Panc1 (cell line): ENCODE measurements around the gene NCKAP1. TPM values are rescaled to one million over a fixed set of nuclear protein-coding genes. Genes with fewer than 3 reads are reported as not detected.

Experiments used
- ATAC-seq: fragments of 200-7000 bp; cut with Tn5 transposase; 2 replicates; pipeline ENCODE4 v1.9.1; 2020; ENCODE audit warnings: mild to moderate bottlenecking, moderate library complexity
- BruUV-seq: library from RNA; stranded (reverse); fragments of 400-500 nt; replicated peaks from 2 replicates; lab custom pipeline; 2021; lab: Mats Ljungman, UMichigan
- CTCF ChIA-PET: fragments of 300-600 bp; sonication (Branson Sonifier 250); formaldehyde crosslinking; loops from one replicate; lab custom pipeline; 2022; ENCODE audit warnings: antibody characterized with exemption; lab: Charles Lee
- POLR2A ChIA-PET: fragments of 300-600 bp; sonication (Branson Sonifier 250); formaldehyde crosslinking; loops from one replicate; lab custom pipeline; 2022; ENCODE audit warnings: antibody characterized with exemption; lab: Charles Lee
- DNase-seq: peaks from one replicate; pipeline ENCODE4 v3.0.0-alpha.2; 2010; ENCODE audit warnings: low read depth, low spot score
- H3K27ac ChIP-seq: 2 replicates; pipeline ENCODE4 v1.5.1; 2011; ENCODE audit warnings: mild to moderate bottlenecking, low read length, inconsistent platforms
- H3K27me3 ChIP-seq: fragments of 200-500 bp; sonication (Bioruptor generic); 2 replicates; pipeline ENCODE4 v1.6.0; 2014; ENCODE audit warnings: low read length, inconsistent platforms; ENCODE audit not compliant: control insufficient read depth, insufficient read depth
- H3K36me3 ChIP-seq: fragments of 200-500 bp; sonication (Bioruptor generic); 2 replicates; pipeline ENCODE4 v1.5.1; 2014; ENCODE audit warnings: inconsistent platforms, mild to moderate bottlenecking, low read length, moderate library complexity; ENCODE audit not compliant: control insufficient read depth, insufficient read depth
- H3K4me1 ChIP-seq: 2 replicates; pipeline ENCODE4 v1.5.1; 2011; ENCODE audit warnings: inconsistent platforms, mild to moderate bottlenecking, low read length, moderate library complexity; ENCODE audit not compliant: control insufficient read depth, insufficient read depth
- H3K4me3 ChIP-seq, 2 experiments: 2 replicates each; pipeline ENCODE4 v1.5.1; 2011 to 2012; ENCODE audit warnings: low read depth in 2 of 2, low read length in 2 of 2, mild to moderate bottlenecking in 2 of 2, inconsistent platforms in 1 of 2, moderate library complexity in 1 of 2
- H3K9me3 ChIP-seq: fragments of 200-500 bp; sonication (Bioruptor generic); 2 replicates; pipeline ENCODE4 v1.5.1; 2014; ENCODE audit warnings: low read depth, mild to moderate bottlenecking, inconsistent platforms, low read length, moderate library complexity; ENCODE audit not compliant: control insufficient read depth, insufficient read depth
- CTCF ChIP-seq: fragments of 450-650 bp; IDR thresholded peaks from 2 replicates; pipeline ENCODE4 v1.5.1; 2017; ENCODE audit warnings: mild to moderate bottlenecking
- POLR2AphosphoS5 ChIP-seq: IDR thresholded peaks from 2 replicates; pipeline ENCODE4 v1.6.1; 2012; ENCODE audit warnings: mild to moderate bottlenecking, low read depth, low read length, moderate library complexity
- REST ChIP-seq, 2 experiments: IDR thresholded peaks; 2 replicates each; pipeline ENCODE4 v1.6.1; 2011 to 2012; ENCODE audit warnings: low read depth in 2 of 2, control low read depth in 1 of 2, low read length in 1 of 2, mild to moderate bottlenecking in 1 of 2, moderate library complexity in 1 of 2; ENCODE audit not compliant: insufficient read depth in 1 of 2
- SIN3A ChIP-seq: IDR thresholded peaks from 2 replicates; pipeline ENCODE4 v1.6.1; 2012; ENCODE audit warnings: low read depth, mild to moderate bottlenecking, low read length, moderate library complexity, borderline replicate concordance; ENCODE audit not compliant: insufficient read depth
- TCF7L2 ChIP-seq: IDR thresholded peaks from 2 replicates; pipeline ENCODE4 v1.6.1; 2011; ENCODE audit warnings: mild to moderate bottlenecking, low read depth, low read length, inconsistent platforms
- in situ Hi-C: cut with HindIII; loops from 2 replicates; pipeline ENCODE4 v1.10.0; 2016; ENCODE audit warnings: low sequenced_read_pairs, low pct_unique_long_range_greater_than_20kb
- intact Hi-C: fragments of 100-400 bp; cut with micrococcal nuclease; formaldehyde crosslinking; loops from one replicate; pipeline ENCODE4 v1.10.0; 2022; ENCODE audit not compliant: unreplicated experiment
- total RNA-seq: library from RNA; stranded (reverse); gene quantifications from one replicate; pipeline ENCODE4 v1.2.1, GENCODE V29; 2021; ENCODE audit not compliant: unreplicated experiment

The NCKAP1 gene
- total RNA-seq, 1 experiment from 2014 or later: 174 TPM

DNA sequence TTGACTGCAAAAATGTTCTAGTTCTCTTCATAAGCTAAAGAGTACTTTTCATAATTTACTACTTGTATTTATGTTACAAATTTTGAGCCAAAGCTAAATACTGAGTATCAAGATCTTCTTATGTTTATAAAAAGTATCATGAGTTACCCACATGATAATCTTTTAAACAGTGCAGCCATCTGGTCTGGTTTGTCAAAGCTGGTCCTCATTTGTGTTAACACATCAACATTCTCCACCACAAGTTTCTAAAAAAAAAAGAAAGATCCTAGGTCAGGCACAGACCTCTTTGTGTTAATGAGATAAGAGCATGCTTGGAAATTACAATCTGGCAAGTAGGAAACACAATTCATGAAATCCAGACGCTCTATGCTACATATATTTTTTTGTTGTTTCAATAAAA lies 96.3 kb downstream of the NCKAP1 start:
- Histone ChIP-seq H3K4me1 (no peaks in the 10 kb centered on the region), H3K9me3 (no peaks in the 10 kb centered on the region), H3K36me3 (peaks cover 12% of the 10 kb centered on the region), H3K27me3 (no peaks in the 10 kb centered on the region), H3K27ac (no peak overlapping the region), H3K4me3 (no peak overlapping the region)
- POLR2A ChIA-PET: no interaction called here
- in situ Hi-C loops: no loop called here
- intact Hi-C loops: no loop called here
- TF ChIP-seq TCF7L2: no peak
- no peak for TF ChIP-seq REST (IDR thresholded peaks at IDR 0.05; ENCODE audit: insufficient read depth in 1 of 2, low read depth in 2 of 2, low read length in 1 of 2)
- TF ChIP-seq POLR2AphosphoS5: no peak
- no peak for TF ChIP-seq CTCF
- TF ChIP-seq SIN3A: no peak
- DNase-seq: no peak
- no peak for ATAC-seq
- CTCF ChIA-PET: no interaction called here
- no TSS peak for BruUV-seq

GRCh38 chr2:182941121-182941722 lies 97.0 kb downstream of the NCKAP1 start:
- BruUV-seq: no TSS peak
- in situ Hi-C loops (no loop called here), intact Hi-C loops (no loop called here)
- ChIA-PET POLR2A (no interaction called here), CTCF (no interaction called here)
- no peak overlapping the region for H3K4me3 ChIP-seq
- H3K36me3 ChIP-seq: peaks cover 12% of the 10 kb centered on the region
- no peaks in the 10 kb centered on the region for H3K27me3 ChIP-seq
- ATAC-seq (no peak), DNase-seq (no peak)
- H3K27ac ChIP-seq: no peak overlapping the region
- no peaks in the 10 kb centered on the region for H3K4me1 ChIP-seq
- no peak for TF ChIP-seq CTCF
- no peak for TF ChIP-seq REST (IDR thresholded peaks at IDR 0.05; ENCODE audit: insufficient read depth in 1 of 2, low read depth in 2 of 2, low read length in 1 of 2)
- H3K9me3 ChIP-seq: no peaks in the 10 kb centered on the region
